ENCODE measurements around the gene C6orf120.

DNA sequence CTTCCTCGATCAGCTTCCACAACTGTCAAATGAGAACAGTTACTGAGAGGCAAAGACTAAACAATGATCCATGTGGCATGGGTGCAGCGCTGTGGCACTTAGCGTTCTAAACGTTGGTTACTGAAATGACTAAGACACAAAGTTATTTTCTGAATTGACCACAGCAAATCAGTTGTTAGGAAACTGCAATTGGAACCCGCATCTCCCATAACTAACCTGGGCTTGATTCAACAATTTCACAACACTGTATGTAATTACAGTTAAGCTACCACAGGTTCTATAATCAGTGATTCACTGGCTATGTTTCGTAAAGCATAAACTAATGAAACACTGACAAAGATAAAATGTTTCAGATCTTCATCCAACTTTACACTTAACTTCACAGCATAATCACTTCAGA, 12.6 kb upstream of the C6orf120 start:
- TF ChIP-seq, protein P1, sequence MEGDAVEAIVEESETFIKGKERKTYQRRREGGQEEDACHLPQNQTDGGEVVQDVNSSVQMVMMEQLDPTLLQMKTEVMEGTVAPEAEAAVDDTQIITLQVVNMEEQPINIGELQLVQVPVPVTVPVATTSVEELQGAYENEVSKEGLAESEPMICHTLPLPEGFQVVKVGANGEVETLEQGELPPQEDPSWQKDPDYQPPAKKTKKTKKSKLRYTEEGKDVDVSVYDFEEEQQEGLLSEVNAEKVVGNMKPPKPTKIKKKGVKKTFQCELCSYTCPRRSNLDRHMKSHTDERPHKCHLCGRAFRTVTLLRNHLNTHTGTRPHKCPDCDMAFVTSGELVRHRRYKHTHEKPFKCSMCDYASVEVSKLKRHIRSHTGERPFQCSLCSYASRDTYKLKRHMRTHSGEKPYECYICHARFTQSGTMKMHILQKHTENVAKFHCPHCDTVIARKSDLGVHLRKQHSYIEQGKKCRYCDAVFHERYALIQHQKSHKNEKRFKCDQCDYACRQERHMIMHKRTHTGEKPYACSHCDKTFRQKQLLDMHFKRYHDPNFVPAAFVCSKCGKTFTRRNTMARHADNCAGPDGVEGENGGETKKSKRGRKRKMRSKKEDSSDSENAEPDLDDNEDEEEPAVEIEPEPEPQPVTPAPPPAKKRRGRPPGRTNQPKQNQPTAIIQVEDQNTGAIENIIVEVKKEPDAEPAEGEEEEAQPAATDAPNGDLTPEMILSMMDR (conservative IDR thresholded peaks at IDR 0.05 in 1 of 2, IDR thresholded peaks at IDR 0.05 in 1 of 2; ENCODE audit: extremely low read depth in 1 of 2, insufficient read depth in 1 of 2, low read depth in 1 of 2, low read length in 2 of 2) = no peak
- no peak for TF ChIP-seq EZH2 (IDR thresholded peaks at IDR 0.05; ENCODE audit: borderline replicate concordance, low read length)
